Measurements from ENCODE around the gene CDADC1. TPM values are rescaled to one million over a fixed set of nuclear protein-coding genes. Genes with fewer than 3 reads are reported as not detected.

CDADC1 gene
- total and polyA plus RNA-seq, 2 experiments from 2014 or later = 1.3 to 9.3 TPM

GRCh38 chr13:49311816-49312215 lies 64.1 kb downstream of the CDADC1 start:
- TF ChIP-seq REST (IDR thresholded peaks at IDR 0.05; ENCODE audit: unreplicated experiment) (no peak), EZH2 (IDR thresholded peaks at IDR 0.05; ENCODE audit: low read depth, unreplicated experiment) (no peak), ZNF331 (CRISPR knock-in tag; IDR thresholded peaks at IDR 0.05; ENCODE audit: low read depth) (no peak), STAT1 (IDR thresholded peaks at IDR 0.05; ENCODE audit: unreplicated experiment) (no peak), POLR2AphosphoS5 (IDR thresholded peaks at IDR 0.05; ENCODE audit: low read depth) (no peak), NANOG (IDR thresholded peaks at IDR 0.05; ENCODE audit: borderline replicate concordance) (no peak), ZNF114 (CRISPR knock-in tag; IDR thresholded peaks at IDR 0.05) (no peak), EZH2phosphoT487 (IDR thresholded peaks at IDR 0.05; ENCODE audit: unreplicated experiment) (no peak), JUNB (IDR thresholded peaks at IDR 0.05; ENCODE audit: unreplicated experiment) (no peak), CREB1 (CRISPR knock-in tag; IDR thresholded peaks at IDR 0.05; ENCODE audit: low read depth) (no peak)
- TF ChIP-seq, protein P1, sequence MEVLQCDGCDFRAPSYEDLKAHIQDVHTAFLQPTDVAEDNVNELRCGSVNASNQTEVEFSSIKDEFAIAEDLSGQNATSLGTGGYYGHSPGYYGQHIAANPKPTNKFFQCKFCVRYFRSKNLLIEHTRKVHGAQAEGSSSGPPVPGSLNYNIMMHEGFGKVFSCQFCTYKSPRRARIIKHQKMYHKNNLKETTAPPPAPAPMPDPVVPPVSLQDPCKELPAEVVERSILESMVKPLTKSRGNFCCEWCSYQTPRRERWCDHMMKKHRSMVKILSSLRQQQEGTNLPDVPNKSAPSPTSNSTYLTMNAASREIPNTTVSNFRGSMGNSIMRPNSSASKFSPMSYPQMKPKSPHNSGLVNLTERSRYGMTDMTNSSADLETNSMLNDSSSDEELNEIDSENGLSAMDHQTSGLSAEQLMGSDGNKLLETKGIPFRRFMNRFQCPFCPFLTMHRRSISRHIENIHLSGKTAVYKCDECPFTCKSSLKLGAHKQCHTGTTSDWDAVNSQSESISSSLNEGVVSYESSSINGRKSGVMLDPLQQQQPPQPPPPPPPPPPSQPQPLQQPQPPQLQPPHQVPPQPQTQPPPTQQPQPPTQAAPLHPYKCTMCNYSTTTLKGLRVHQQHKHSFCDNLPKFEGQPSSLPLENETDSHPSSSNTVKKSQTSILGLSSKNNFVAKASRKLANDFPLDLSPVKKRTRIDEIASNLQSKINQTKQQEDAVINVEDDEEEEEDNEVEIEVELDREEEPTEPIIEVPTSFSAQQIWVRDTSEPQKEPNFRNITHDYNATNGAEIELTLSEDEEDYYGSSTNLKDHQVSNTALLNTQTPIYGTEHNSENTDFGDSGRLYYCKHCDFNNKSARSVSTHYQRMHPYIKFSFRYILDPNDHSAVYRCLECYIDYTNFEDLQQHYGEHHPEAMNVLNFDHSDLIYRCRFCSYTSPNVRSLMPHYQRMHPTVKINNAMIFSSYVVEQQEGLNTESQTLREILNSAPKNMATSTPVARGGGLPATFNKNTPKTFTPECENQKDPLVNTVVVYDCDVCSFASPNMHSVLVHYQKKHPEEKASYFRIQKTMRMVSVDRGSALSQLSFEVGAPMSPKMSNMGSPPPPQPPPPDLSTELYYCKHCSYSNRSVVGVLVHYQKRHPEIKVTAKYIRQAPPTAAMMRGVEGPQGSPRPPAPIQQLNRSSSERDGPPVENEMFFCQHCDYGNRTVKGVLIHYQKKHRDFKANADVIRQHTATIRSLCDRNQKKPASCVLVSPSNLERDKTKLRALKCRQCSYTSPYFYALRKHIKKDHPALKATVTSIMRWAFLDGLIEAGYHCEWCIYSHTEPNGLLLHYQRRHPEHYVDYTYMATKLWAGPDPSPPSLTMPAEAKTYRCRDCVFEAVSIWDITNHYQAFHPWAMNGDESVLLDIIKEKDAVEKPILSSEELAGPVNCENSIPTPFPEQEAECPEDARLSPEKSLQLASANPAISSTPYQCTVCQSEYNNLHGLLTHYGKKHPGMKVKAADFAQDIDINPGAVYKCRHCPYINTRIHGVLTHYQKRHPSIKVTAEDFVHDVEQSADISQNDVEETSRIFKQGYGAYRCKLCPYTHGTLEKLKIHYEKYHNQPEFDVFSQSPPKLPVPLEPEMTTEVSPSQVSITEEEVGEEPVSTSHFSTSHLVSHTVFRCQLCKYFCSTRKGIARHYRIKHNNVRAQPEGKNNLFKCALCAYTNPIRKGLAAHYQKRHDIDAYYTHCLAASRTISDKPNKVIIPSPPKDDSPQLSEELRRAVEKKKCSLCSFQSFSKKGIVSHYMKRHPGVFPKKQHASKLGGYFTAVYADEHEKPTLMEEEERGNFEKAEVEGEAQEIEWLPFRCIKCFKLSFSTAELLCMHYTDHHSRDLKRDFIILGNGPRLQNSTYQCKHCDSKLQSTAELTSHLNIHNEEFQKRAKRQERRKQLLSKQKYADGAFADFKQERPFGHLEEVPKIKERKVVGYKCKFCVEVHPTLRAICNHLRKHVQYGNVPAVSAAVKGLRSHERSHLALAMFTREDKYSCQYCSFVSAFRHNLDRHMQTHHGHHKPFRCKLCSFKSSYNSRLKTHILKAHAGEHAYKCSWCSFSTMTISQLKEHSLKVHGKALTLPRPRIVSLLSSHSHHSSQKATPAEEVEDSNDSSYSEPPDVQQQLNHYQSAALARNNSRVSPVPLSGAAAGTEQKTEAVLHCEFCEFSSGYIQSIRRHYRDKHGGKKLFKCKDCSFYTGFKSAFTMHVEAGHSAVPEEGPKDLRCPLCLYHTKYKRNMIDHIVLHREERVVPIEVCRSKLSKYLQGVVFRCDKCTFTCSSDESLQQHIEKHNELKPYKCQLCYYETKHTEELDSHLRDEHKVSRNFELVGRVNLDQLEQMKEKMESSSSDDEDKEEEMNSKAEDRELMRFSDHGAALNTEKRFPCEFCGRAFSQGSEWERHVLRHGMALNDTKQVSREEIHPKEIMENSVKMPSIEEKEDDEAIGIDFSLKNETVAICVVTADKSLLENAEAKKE (CRISPR knock-in tag; IDR thresholded peaks at IDR 0.05) = no peak
- TF ChIP-seq, protein P2, sequence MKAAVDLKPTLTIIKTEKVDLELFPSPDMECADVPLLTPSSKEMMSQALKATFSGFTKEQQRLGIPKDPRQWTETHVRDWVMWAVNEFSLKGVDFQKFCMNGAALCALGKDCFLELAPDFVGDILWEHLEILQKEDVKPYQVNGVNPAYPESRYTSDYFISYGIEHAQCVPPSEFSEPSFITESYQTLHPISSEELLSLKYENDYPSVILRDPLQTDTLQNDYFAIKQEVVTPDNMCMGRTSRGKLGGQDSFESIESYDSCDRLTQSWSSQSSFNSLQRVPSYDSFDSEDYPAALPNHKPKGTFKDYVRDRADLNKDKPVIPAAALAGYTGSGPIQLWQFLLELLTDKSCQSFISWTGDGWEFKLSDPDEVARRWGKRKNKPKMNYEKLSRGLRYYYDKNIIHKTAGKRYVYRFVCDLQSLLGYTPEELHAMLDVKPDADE (IDR thresholded peaks at IDR 0.05) = no peak
- TF ChIP-seq, protein P3, sequence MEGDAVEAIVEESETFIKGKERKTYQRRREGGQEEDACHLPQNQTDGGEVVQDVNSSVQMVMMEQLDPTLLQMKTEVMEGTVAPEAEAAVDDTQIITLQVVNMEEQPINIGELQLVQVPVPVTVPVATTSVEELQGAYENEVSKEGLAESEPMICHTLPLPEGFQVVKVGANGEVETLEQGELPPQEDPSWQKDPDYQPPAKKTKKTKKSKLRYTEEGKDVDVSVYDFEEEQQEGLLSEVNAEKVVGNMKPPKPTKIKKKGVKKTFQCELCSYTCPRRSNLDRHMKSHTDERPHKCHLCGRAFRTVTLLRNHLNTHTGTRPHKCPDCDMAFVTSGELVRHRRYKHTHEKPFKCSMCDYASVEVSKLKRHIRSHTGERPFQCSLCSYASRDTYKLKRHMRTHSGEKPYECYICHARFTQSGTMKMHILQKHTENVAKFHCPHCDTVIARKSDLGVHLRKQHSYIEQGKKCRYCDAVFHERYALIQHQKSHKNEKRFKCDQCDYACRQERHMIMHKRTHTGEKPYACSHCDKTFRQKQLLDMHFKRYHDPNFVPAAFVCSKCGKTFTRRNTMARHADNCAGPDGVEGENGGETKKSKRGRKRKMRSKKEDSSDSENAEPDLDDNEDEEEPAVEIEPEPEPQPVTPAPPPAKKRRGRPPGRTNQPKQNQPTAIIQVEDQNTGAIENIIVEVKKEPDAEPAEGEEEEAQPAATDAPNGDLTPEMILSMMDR (conservative IDR thresholded peaks at IDR 0.05; ENCODE audit: low read depth in 2 of 2) = no peak
- DNase-seq (ENCODE audit: low spot score) (no peak), ATAC-seq (no peak)
- no peak overlapping the region for H3K4me3 Mint-ChIP-seq
- Histone ChIP-seq H4K20me1 (replicated peaks; ENCODE audit: insufficient read depth) (no peaks in the 10 kb centered on the region), H3K4me2 (no peak overlapping the region), H3K4me3 (no peak overlapping the region), H3F3A (replicated peaks; ENCODE audit: low read depth) (no peaks in the 10 kb centered on the region), H3K27me3 (ENCODE audit: insufficient read depth) (no peaks in the 10 kb centered on the region), H3K4me1 (ENCODE audit: insufficient read depth) (no peaks in the 10 kb centered on the region), H3K9me2 (ENCODE audit: insufficient read depth) (no peaks in the 10 kb centered on the region), H3K27ac (ENCODE audit: low read depth) (no peak overlapping the region), H2AFZ (no peak overlapping the region), H3K79me2 (replicated peaks; ENCODE audit: insufficient read depth) (no peaks in the 10 kb centered on the region), H3K36me3 (ENCODE audit: insufficient read depth) (no peaks in the 10 kb centered on the region)
- H3K27ac Mint-ChIP-seq = no peak overlapping the region
- H3K4me1 Mint-ChIP-seq = peaks cover 7% of the 10 kb centered on the region
- no peaks in the 10 kb centered on the region for H3K9me3 Mint-ChIP-seq
- peaks cover 2% of the 10 kb centered on the region for H3K27me3 Mint-ChIP-seq (ENCODE audit: insufficient read depth, low read depth, poor library complexity)
- no peaks in the 10 kb centered on the region for H3K36me3 Mint-ChIP-seq (ENCODE audit: low read depth)
